Epidermal melanocyte (primary cell): ENCODE results near the gene CUL2.

Experiments
- DNase-seq: peaks from one replicate; pipeline ENCODE4 v3.0.0; 2011; ENCODE audit warnings: low spot score; ENCODE audit not compliant: insufficient read length

CUL2 gene

GRCh38 chr10:35090162-35090954 lies at the start of gene CUL2:
Gene CUL2 (minus strand): TSS chr10:35090341. CDS start chr10:35071317, 19,024 bp downstream.
- peak; percentile 84 for DNase-seq

GRCh38 chr10:35136263-35136815 lies 46.2 kb upstream of the CUL2 start:
- DNase-seq, result no peak

GRCh38 chr10:35135861-35136260 lies 45.7 kb upstream of the CUL2 start:
- no peak for DNase-seq

- no peak for DNase-seq
Measured at GRCh38 chr10:35133586-35133985, 43.4 kb upstream of the CUL2 start.

GRCh38 chr10:35132727-35133126 lies 42.6 kb upstream of the CUL2 start:
- no peak for DNase-seq

- no peak for DNase-seq
Measured at GRCh38 chr10:35130663-35131062, 40.5 kb upstream of the CUL2 start.

- no peak for DNase-seq
Measured at GRCh38 chr10:35129185-35129674, 39.1 kb upstream of the CUL2 start.

- peak; percentile 18 for DNase-seq
Measured at GRCh38 chr10:35127289-35127891, 37.2 kb upstream of the CUL2 start.

GRCh38 chr10:35126530-35127288 lies 36.6 kb upstream of the CUL2 start, which contains the start of gene CREM:
Gene CREM (plus strand): TSS chr10:35126846. CDS start chr10:35137836, 10,990 bp downstream.
- peak; percentile 89 for DNase-seq

GRCh38 chr10:35126062-35126529 lies 36.0 kb upstream of the CUL2 start:
- no peak for DNase-seq

GRCh38 chr10:35124540-35124939 lies 34.4 kb upstream of the CUL2 start:
- no peak for DNase-seq

GRCh38 chr10:35119378-35119777 lies 29.2 kb upstream of the CUL2 start:
- no peak for DNase-seq

GRCh38 chr10:35112571-35112970 lies 22.4 kb upstream of the CUL2 start:
- DNase-seq, result no peak

- DNase-seq, result no peak
Measured at GRCh38 chr10:35103882-35104281, 13.7 kb upstream of the CUL2 start.

- no peak for DNase-seq
Measured at GRCh38 chr10:35097510-35097909, 7.4 kb upstream of the CUL2 start.

GRCh38 chr10:35096312-35096711 lies 6.2 kb upstream of the CUL2 start:
- DNase-seq, result no peak

- no peak for DNase-seq
Measured at GRCh38 chr10:35092851-35093250, 2.7 kb upstream of the CUL2 start.

GRCh38 chr10:35091994-35092790 lies 2.1 kb upstream of the CUL2 start:
- DNase-seq, result no peak

GRCh38 chr10:35089611-35090161 lies 455 bp downstream of the CUL2 start:
- peak; percentile 17 for DNase-seq

- DNase-seq, result no peak
Measured at GRCh38 chr10:35083242-35083641, 6.9 kb downstream of the CUL2 start.
